GM19438 (cell line): ENCODE data around the gene SLC25A1.

Experiments
- ATAC-seq: cut with Tn5 transposase; IDR thresholded peaks from one replicate; pipeline ENCODE4 v1.9.1; 2021; ENCODE audit warnings: low read depth; ENCODE audit not compliant: unreplicated experiment

Gene SLC25A1

GRCh38 chr22:19143967-19144400 lies 34.6 kb downstream of the SLC25A1 start:
- peak; percentile 8 for ATAC-seq

GRCh38 chr22:19143212-19143611 lies 35.3 kb downstream of the SLC25A1 start:
- ATAC-seq, result no peak

GRCh38 chr22:19142394-19142793 lies 36.1 kb downstream of the SLC25A1 start:
- no peak for ATAC-seq

GRCh38 chr22:19139974-19140373 lies 38.6 kb downstream of the SLC25A1 start:
- no peak for ATAC-seq

GRCh38 chr22:19139001-19139356 lies 39.6 kb downstream of the SLC25A1 start:
- ATAC-seq, result no peak

- ATAC-seq, result no peak
Measured at GRCh38 chr22:19138217-19139000, 40.1 kb downstream of the SLC25A1 start.

GRCh38 chr22:19137384-19138216 lies 40.9 kb downstream of the SLC25A1 start:
- ATAC-seq, result no peak

- ATAC-seq, result no peak
Measured at GRCh38 chr22:19136915-19137314, 41.6 kb downstream of the SLC25A1 start.

GRCh38 chr22:19134874-19135273 lies 43.7 kb downstream of the SLC25A1 start:
- ATAC-seq, result no peak

GRCh38 chr22:19134176-19134831 lies 44.2 kb downstream of the SLC25A1 start:
- ATAC-seq, result no peak

- no peak for ATAC-seq
Measured at GRCh38 chr22:19133561-19133960, 45.0 kb downstream of the SLC25A1 start.

- no peak for ATAC-seq
Measured at GRCh38 chr22:19132693-19133400, 45.7 kb downstream of the SLC25A1 start.

GRCh38 chr22:19132153-19132552 lies 46.4 kb downstream of the SLC25A1 start:
- ATAC-seq, result no peak

GRCh38 chr22:19131685-19132015 lies 46.9 kb downstream of the SLC25A1 start:
- no peak for ATAC-seq

- ATAC-seq, result no peak
Measured at GRCh38 chr22:19130959-19131684, 47.4 kb downstream of the SLC25A1 start, which contains the start of gene TSSK2. TSS of gene TSSK2 (plus strand) at chr22:19131308. CDS start at chr22:19131400, 92 bp downstream.

- no peak for ATAC-seq
Measured at GRCh38 chr22:19129871-19130270, 48.7 kb downstream of the SLC25A1 start.

- ATAC-seq, result no peak
Measured at GRCh38 chr22:19128946-19129727, 49.4 kb downstream of the SLC25A1 start.

GRCh38 chr22:19128009-19128401 lies 50.5 kb downstream of the SLC25A1 start:
- no peak for ATAC-seq

- no peak for ATAC-seq
Measured at GRCh38 chr22:19127329-19128008, 51.1 kb downstream of the SLC25A1 start.
